Activated naive CD8-positive, alpha-beta T cell treated with anti-CD3 and anti-CD28 coated beads for 36 hours (primary cell): ENCODE measurements around the gene CLN6. TPM values are rescaled to one million over a fixed set of nuclear protein-coding genes. Genes with fewer than 3 reads are reported as not detected.
"Not testable (repeated sequence)": the region's sequence is repeated elsewhere in the genome, so short reads cannot be mapped to it uniquely, and the experiment has no call there.

Source experiments
- DNase-seq: peaks from one replicate; pipeline ENCODE4 v3.0.0; 2021
- H3K27ac Mint-ChIP-seq: one replicate; pipeline ENCODE4 v1.8.0; 2022; ENCODE audit warnings: mild to moderate bottlenecking, moderate library complexity, mixed read lengths
- H3K27me3 Mint-ChIP-seq: one replicate; pipeline ENCODE4 v1.8.0; 2022; ENCODE audit warnings: mild to moderate bottlenecking, mixed read lengths
- H3K36me3 Mint-ChIP-seq: one replicate; pipeline ENCODE4 v1.8.0; 2021; ENCODE audit warnings: mild to moderate bottlenecking, mixed read lengths
- H3K4me1 Mint-ChIP-seq: one replicate; pipeline ENCODE4 v1.8.0; 2021; ENCODE audit warnings: mixed read lengths
- H3K4me3 Mint-ChIP-seq: one replicate; pipeline ENCODE4 v1.8.0; 2022; ENCODE audit warnings: mild to moderate bottlenecking, moderate library complexity, mixed read lengths
- H3K9me3 Mint-ChIP-seq: one replicate; pipeline ENCODE4 v1.8.0; 2022; ENCODE audit warnings: mixed read lengths
- total RNA-seq, 2 experiments: library from RNA; stranded (reverse); gene quantifications; one replicate each; pipeline ENCODE4 v1.2.3, GENCODE V29; 2021

CLN6 gene
- total RNA-seq, 2 experiments from 2014 or later: 67.7 to 72.0 TPM

DNA sequence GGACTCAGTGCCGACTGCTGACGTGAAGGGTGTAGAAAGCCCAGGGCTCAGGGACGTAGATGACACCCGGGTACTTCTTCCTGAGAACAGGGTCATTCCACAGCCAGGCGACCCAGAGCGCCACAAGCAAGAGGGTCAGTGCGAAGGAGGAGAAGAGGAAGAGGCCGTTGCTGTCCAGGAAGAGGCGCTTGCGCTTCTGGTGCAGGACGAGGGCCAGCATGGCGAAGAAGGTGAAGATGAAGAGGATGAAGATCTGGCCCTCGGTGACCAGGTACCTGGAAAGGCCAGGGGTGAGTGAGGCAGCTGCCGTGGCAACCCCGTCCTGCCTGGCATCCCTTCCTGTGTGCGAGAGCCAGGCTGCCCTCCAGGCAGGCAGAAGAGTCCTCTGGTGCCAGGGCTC lies 21.4 kb downstream of the CLN6 start:
- Mint-ChIP-seq H3K27me3 (no peaks in the 10 kb centered on the region), H3K4me3 (no peak overlapping the region), H3K27ac (no peak overlapping the region), H3K9me3 (no peaks in the 10 kb centered on the region), H3K36me3 (peaks cover 17% of the 10 kb centered on the region), H3K4me1 (peaks cover 13% of the 10 kb centered on the region)
- DNase-seq: no peak

DNA sequence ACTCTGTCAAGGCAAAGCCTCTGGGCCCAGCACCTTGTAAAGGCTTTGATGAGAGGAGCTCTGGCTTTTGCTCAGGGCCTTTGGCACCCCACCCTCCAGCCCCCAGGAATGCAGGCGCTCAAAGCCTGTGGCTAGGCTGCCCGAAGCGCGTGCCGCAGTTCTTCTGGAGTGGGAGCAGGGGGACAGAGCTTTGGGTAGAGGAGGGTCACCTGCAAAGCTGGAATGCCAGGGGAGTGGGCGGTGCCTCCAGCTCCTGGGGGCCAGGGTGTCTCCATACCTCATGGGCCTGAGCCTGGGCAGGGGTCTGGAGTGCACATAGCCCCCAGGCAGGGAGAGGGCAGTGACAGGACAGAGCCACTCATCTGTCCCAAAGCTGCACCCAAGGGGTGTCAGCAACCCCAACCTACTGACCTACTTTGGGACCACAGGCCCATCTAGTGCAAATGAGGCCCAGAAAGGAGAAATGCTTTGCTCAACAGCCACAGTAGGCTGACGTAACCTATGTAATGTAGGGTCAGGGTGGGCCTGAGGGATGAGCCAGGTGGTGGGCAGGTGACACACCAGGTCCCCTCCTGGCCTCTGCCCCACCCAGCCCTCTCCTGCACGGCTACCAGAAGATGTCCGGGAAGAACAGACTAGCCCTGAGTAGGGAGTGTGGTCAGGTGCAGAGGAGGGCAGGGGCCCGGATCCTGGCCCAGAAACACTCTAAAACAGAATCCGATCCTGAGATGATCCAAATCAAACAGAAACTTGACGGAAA lies 22.2 kb downstream of the CLN6 start:
- no peak overlapping the region for H3K27ac Mint-ChIP-seq
- H3K9me3 Mint-ChIP-seq: no peaks in the 10 kb centered on the region
- peaks cover 13% of the 10 kb centered on the region for H3K4me1 Mint-ChIP-seq
- no peak for DNase-seq
- H3K4me3 Mint-ChIP-seq: no peak overlapping the region
- no peaks in the 10 kb centered on the region for H3K27me3 Mint-ChIP-seq
- peaks cover 17% of the 10 kb centered on the region for H3K36me3 Mint-ChIP-seq

DNA sequence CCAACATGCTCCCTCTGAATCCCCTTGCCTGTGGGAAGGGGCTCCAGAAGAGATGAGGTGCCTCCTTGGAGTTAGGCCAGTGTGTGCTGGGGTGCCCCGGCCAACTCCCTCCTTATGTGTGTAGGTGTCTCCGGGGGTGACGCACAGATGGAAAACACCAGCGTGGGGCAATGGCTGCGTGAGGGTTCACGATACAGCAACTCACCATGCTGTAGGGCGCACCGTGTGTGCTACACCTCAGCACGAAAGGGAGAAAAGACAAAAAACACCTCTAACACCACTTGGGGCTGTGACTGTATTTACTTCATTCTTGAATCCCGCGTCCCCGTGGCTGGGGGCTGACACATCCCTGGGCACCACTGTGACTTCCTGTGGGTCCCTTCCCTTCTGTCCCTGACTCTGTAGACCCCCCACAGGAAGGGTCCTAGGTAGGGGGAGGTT lies 22.8 kb downstream of the CLN6 start:
- Mint-ChIP-seq H3K4me3 (no peak overlapping the region), H3K4me1 (peaks cover 13% of the 10 kb centered on the region), H3K27me3 (no peaks in the 10 kb centered on the region), H3K9me3 (no peaks in the 10 kb centered on the region), H3K27ac (no peak overlapping the region), H3K36me3 (peaks cover 17% of the 10 kb centered on the region)
- no peak for DNase-seq

DNA sequence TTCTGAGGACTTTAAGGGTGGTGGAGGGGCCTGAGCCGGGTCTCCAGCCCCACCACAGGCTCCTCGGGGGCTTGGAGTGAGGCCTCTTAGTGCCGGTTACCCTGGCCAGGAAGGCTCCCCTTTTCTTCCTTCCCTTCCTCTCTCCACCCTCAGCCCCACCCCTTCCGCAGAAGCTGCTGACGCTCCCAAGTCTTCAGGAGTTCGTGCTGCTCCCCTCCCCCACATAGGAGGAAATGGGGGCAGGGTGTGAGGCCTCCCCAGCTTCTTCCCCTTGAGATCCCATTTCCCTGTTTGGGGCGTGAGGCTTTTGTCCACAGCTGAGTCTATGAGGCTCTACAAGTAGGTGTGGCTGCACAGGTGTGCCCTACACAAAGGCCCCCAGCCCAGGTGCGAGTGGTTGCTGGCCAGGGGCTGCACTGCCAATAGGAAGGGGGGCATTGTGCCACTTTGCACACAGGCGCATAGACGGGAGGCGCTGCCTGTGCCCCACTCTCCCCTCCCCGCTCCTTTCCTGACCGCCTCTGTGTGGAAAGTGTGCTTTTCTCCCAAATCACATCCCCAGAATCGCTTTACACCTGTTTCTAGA lies 23.5 kb downstream of the CLN6 start:
- no peaks in the 10 kb centered on the region for H3K27me3 Mint-ChIP-seq
- DNase-seq: no peak
- H3K27ac Mint-ChIP-seq: no peak overlapping the region
- no peaks in the 10 kb centered on the region for H3K9me3 Mint-ChIP-seq
- no peak overlapping the region for H3K4me3 Mint-ChIP-seq
- peaks cover 13% of the 10 kb centered on the region for H3K4me1 Mint-ChIP-seq
- H3K36me3 Mint-ChIP-seq: peaks cover 16% of the 10 kb centered on the region

DNA sequence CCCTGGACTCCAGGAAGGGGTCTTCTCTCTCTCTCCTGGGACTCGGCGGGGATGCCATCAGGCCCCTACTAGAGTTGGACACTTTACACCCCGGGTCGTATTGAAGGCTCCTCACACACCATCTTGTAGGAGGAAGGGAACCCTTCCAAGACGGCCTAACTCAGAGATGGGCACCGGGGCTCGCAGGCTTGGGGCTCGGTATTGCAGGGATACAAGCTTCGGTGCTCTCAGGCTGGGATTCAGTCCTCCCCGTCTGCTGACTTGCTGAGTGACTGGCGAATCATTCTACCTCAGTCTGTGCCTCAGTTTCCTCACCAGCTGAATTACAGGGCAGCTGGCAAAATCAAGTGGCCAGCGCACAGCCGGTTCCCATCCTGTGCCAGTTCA lies 24.0 kb downstream of the CLN6 start:
- no peak overlapping the region for H3K4me3 Mint-ChIP-seq
- H3K4me1 Mint-ChIP-seq: peaks cover 13% of the 10 kb centered on the region
- H3K27ac Mint-ChIP-seq: no peak overlapping the region
- DNase-seq: no peak
- H3K9me3 Mint-ChIP-seq: no peaks in the 10 kb centered on the region
- H3K27me3 Mint-ChIP-seq: no peaks in the 10 kb centered on the region
- peaks cover 16% of the 10 kb centered on the region for H3K36me3 Mint-ChIP-seq

DNA sequence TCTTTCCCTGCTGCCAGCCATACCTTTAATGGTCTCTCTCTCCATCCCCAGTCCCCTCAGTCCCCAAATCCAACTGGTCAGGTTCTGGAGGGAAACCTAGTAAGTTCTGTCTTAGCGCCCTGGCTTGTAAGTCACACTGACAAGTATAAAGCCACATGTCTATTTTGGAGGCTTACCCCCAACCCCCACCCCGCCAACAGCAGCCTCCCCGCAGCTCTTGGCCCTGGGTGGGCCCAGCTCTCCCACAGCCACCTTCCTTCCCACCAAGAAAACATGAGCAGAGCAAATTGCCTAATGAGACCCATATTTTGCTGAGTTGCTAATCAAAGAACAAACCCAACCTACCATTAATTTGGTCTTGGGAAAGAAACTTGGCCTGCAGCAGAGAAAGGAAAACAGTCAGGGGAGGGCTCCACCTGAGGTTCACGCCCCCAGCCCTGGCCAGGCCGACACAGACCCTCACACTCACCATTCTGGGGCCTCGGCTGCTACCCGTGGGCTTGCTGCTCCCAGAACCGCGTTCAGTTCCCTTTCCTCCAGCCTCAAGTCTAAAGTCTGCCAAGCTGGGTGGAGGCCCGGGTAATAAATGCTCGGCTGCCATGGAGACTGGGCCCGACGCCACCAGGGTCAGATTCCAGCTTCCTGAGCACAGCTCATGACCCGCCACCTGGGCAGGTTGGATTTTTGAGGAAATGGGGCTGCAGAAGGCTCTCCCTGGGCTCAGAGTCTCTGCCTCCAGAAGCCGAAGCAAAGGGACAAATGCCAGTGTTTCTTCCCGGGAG lies 24.6 kb downstream of the CLN6 start, which contains the start of gene CALML4:
Gene CALML4 (minus strand): TSS at position 557 of the 782 bp plus-strand sequence. CDS start 85 bp downstream, at position 472.
- no peak within 1 kb of the TSS for H3K27ac Mint-ChIP-seq
- H3K4me3 Mint-ChIP-seq: no peak within 1 kb of the TSS
- H3K9me3 Mint-ChIP-seq: no peaks in the 10 kb centered on the region
- peaks cover 13% of the 10 kb centered on the region for H3K36me3 Mint-ChIP-seq
- H3K4me1 Mint-ChIP-seq: peaks cover 11% of the 10 kb centered on the region
- no peaks in the 10 kb centered on the region for H3K27me3 Mint-ChIP-seq
- no peak for DNase-seq

DNA sequence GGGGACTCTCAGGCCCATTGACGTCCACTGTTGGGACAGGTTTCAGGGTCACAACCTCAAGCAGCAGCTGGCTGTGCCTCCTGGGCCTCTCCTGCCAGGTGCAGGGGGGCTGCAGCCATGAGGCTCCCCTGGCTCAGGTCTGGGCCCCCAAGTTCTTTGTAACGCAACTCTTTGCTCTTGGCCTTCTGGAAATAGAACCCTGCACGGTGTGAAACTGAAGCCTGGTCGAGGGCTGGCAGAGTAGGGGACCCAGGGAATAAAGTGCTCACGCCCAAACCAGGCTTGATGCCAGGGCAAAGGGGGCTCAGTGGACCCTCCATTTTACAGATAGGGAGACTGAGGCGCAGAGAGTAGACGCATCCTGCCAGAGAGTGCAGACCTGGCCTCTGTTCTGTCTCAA lies 25.2 kb downstream of the CLN6 start:
- no peak for DNase-seq
- no peak overlapping the region for H3K4me3 Mint-ChIP-seq
- H3K27ac Mint-ChIP-seq: no peak overlapping the region
- H3K36me3 Mint-ChIP-seq: peaks cover 10% of the 10 kb centered on the region
- no peaks in the 10 kb centered on the region for H3K27me3 Mint-ChIP-seq
- H3K9me3 Mint-ChIP-seq: no peaks in the 10 kb centered on the region
- H3K4me1 Mint-ChIP-seq: peaks cover 7% of the 10 kb centered on the region

DNA sequence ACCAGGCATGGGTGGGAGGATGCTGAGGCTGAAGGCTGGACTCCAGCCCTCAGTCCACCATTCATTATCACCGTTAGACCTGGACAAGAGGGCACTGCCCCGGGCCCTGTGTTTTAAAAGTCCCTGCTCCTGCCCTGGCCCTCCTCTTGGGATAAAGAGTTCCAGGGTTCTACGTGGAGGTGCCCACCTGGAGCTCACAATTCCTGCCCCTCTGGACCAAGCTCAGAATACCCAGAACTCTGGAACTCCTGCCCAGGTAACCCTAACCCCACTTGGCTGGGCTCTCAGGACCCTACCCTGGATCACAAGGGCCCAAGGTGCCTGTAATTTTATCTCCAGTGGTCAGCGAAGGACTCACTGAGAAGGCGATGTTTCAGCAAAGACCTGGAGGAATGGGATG lies 25.6 kb downstream of the CLN6 start:
- no peak overlapping the region for H3K27ac Mint-ChIP-seq
- no peak for DNase-seq
- H3K4me1 Mint-ChIP-seq: peaks cover 5% of the 10 kb centered on the region
- no peaks in the 10 kb centered on the region for H3K27me3 Mint-ChIP-seq
- no peaks in the 10 kb centered on the region for H3K9me3 Mint-ChIP-seq
- no peak overlapping the region for H3K4me3 Mint-ChIP-seq
- peaks cover 10% of the 10 kb centered on the region for H3K36me3 Mint-ChIP-seq

DNA sequence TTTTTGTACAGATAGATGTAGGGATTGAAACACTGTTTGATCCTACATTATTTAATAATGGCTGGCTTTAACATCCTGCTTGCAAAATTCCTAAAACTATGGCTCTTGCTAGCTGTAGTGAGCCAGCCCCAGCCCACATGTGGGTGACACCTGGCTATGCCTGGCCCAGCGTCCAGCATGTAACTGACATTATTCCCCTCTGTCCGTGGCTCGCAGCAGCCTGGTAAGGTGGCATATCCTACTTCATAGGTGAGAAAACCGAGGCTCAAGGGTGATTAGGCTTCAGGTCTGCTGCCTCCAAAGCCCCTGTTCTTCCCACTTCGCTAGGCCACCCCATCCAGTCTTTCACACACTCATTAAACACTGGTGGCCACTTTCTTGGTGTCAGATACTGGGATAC lies 26.0 kb downstream of the CLN6 start:
- H3K9me3 Mint-ChIP-seq: no peaks in the 10 kb centered on the region
- DNase-seq: no peak
- peaks cover 6% of the 10 kb centered on the region for H3K36me3 Mint-ChIP-seq
- H3K27me3 Mint-ChIP-seq: no peaks in the 10 kb centered on the region
- no peak overlapping the region for H3K27ac Mint-ChIP-seq
- no peak overlapping the region for H3K4me3 Mint-ChIP-seq
- peaks cover under 1% of the 10 kb centered on the region for H3K4me1 Mint-ChIP-seq

DNA sequence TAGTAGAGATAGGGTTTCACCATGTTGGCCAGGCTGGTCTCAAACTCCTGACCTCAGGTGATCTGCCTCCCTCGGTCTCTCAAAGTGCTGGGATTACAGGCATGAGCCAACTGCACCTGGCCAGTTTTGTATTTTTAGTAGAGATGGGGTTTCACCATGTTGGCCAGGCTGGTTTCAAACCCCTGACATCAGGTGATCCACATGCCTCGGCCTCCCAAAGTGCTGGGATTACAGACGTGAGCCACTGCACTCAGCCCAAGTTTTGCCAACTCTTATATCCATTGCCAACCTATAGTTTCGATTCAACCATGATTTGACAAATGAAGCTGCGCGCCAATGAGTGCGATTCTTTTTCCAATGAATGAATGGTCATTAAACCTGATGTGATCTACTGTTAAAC lies 26.5 kb downstream of the CLN6 start:
- H3K9me3 Mint-ChIP-seq, H3K4me1 Mint-ChIP-seq, H3K4me3 Mint-ChIP-seq, H3K36me3 Mint-ChIP-seq, H3K27me3 Mint-ChIP-seq, DNase-seq, H3K27ac Mint-ChIP-seq: not testable (repeated sequence)

DNA sequence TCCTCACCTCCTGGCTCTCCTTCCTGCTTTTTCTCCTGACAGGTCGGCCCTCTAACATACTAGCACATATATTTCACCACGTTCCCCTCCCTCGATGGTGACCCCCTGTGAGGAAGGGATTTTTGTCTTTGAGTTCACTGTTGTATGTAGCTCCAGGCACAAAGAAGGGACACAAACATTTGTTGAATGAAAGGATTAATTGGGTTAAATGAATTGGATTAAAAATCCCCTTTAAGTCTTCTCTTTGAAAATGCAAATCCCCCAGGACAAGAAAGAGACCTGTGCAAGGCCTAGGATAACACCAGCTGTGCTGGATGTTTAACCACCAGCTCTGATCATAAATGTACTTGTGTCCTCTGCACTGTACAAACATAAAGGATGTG lies 27.7 kb downstream of the CLN6 start:
- Mint-ChIP-seq H3K27me3 (no peaks in the 10 kb centered on the region), H3K9me3 (no peaks in the 10 kb centered on the region), H3K4me3 (no peak overlapping the region), H3K4me1 (no peaks in the 10 kb centered on the region), H3K27ac (no peak overlapping the region), H3K36me3 (peaks cover 2% of the 10 kb centered on the region)
- no peak for DNase-seq

DNA sequence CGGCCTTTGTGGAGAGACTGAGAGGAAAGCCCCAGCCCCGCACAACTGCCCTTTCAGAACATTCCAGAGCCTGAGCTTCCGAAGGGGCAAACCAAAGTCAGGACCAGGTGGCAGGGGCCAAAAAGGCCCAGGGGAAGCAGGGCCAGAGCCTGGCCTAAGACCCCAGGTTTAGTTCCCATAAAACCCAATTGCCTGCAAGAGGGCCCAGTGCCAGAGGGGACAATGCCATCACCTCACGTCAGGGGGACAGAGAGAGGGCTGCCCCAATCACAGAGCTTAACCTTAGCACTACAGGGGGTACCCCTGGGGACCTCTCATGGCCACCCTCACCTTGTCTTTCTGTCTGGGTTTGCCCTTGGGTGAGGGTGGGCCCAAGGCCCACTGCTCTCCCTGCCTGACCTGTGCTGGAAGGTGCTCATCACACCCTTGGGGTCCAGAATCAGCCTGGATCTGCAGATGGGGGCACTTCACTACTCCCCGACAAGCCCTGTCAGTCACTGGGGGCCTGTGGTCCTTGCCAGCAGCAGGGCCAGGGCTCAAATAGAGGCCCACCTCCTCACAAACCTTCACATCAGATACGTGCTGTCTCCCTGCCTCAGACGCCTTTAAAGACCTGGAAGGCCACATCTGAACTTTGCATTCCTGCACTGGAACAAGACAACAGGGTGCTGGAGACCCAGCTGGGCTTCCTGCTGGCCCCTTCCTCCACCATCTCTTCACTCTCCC lies 28.2 kb downstream of the CLN6 start:
- Mint-ChIP-seq H3K4me1 (no peaks in the 10 kb centered on the region), H3K4me3 (no peak overlapping the region), H3K36me3 (peaks cover under 1% of the 10 kb centered on the region), H3K27ac (no peak overlapping the region), H3K9me3 (no peaks in the 10 kb centered on the region), H3K27me3 (no peaks in the 10 kb centered on the region)
- no peak for DNase-seq

DNA sequence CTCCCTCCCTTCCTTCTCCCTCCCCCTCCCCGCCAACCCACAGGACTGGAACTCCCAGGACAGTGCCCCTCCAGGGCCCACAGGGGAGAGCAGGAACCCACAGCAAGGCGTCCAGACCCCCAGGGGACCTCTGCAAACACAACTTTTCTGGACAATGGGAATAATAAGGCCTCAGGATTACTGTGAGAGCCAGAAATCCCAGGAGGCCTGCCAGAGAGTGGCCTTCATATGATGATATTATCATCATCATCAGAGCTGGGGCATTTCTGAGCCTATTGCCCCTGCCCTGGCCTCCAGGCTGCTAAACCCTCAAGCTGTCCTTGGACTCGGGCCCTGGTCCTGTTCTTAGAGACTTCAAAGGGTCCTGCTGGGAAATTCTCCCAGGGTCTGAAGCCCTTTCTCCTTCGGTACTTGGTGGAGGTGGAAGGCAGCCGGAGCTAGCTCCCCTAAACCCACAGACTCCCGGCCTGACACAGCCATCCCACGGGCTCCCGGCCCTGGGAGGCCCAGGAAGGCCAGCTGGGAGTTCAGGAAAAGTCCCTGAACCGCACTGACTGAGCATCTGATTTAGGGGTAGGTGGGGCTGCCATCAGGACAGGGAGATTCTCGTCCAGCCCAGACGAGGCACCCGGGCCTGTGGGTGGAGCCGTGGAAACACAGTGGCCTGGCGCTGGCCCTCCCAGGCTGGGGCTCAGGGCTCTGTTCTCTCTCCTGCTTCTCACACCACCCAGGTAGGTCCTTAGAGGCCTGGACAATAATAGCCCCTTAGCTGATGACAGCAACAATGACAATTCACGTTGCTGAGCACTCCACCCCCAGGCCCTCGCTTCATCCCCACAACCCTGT lies 29.3 kb downstream of the CLN6 start:
- Mint-ChIP-seq H3K9me3 (no peaks in the 10 kb centered on the region), H3K27me3 (no peaks in the 10 kb centered on the region), H3K27ac (no peak overlapping the region), H3K4me1 (no peaks in the 10 kb centered on the region), H3K36me3 (no peaks in the 10 kb centered on the region), H3K4me3 (no peak overlapping the region)
- DNase-seq: no peak

DNA sequence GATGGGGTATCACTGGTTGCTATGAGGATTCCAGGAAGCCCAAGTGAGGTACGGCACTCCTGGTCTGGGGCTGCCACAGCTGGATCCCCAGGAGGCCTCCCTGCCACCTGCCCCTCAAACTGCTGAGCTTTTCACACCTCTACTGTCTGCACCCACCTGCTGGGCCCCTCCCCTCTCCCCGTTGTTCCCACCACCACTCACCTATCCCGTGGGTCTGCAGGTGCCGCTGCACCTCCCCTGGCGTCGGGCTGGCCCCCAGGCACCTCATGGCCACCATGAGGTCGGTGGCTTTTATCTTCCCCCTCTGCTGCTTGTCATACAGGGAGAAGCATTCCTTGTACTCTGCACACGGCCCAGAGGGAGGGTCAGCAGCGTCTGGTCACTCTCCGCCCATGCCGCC lies 30.2 kb downstream of the CLN6 start:
- no peak overlapping the region for H3K27ac Mint-ChIP-seq
- H3K9me3 Mint-ChIP-seq: no peaks in the 10 kb centered on the region
- H3K36me3 Mint-ChIP-seq: peaks cover 6% of the 10 kb centered on the region
- H3K4me3 Mint-ChIP-seq: no peak overlapping the region
- DNase-seq: no peak
- H3K4me1 Mint-ChIP-seq: no peaks in the 10 kb centered on the region
- no peaks in the 10 kb centered on the region for H3K27me3 Mint-ChIP-seq
